MM.1S (cell line): ENCODE results near the gene AFAP1.

Experiments used
- DNase-seq: peaks from one replicate; pipeline ENCODE4 v3.0.0-alpha.2; 2015
- H2AFZ ChIP-seq: fragments of 300-600 bp; sonication (generic); 2 replicates; pipeline ENCODE4 v1.6.0; 2016; ENCODE audit warnings: antibody characterized with exemption, low read length
- H3F3A ChIP-seq: fragments of 300-600 bp; sonication (generic); 2 replicates; pipeline ENCODE4 v1.6.1; 2016; ENCODE audit warnings: mild to moderate bottlenecking, antibody characterized with exemption, low read length, moderate library complexity, mixed read lengths; ENCODE audit not compliant: insufficient read depth
- H3K27ac ChIP-seq: fragments of 300-600 bp; sonication (generic); 2 replicates; pipeline ENCODE4 v1.5.1; 2016; ENCODE audit warnings: mild to moderate bottlenecking, low read length
- H3K27me3 ChIP-seq: fragments of 300-600 bp; sonication (generic); replicated peaks from 2 replicates; pipeline ENCODE4 v1.6.0; 2016; ENCODE audit warnings: low read length; ENCODE audit not compliant: insufficient read depth
- H3K36me3 ChIP-seq: fragments of 300-600 bp; sonication (generic); replicated peaks from 2 replicates; pipeline ENCODE4 v1.6.1; 2016; ENCODE audit warnings: mild to moderate bottlenecking, low read length, mixed read lengths; ENCODE audit not compliant: insufficient read depth
- H3K4me1 ChIP-seq: fragments of 300-600 bp; sonication (generic); 2 replicates; pipeline ENCODE4 v1.6.1; 2016; ENCODE audit warnings: low read length, mixed read lengths
- H3K4me2 ChIP-seq: fragments of 300-600 bp; sonication (generic); 2 replicates; pipeline ENCODE4 v1.6.0; 2016; ENCODE audit warnings: low read depth, low read length
- H3K4me3 ChIP-seq: fragments of 300-600 bp; sonication (generic); 2 replicates; pipeline ENCODE4 v1.5.1; 2016; ENCODE audit warnings: low read length, mixed read lengths
- H3K79me2 ChIP-seq: fragments of 300-600 bp; sonication (generic); 2 replicates; pipeline ENCODE4 v1.6.1; 2016; ENCODE audit warnings: mixed run types, low read length, mixed read lengths
- H3K9ac ChIP-seq: fragments of 300-600 bp; sonication (generic); 2 replicates; pipeline ENCODE4 v1.6.1; 2016; ENCODE audit warnings: low read length, mixed read lengths
- H3K9me2 ChIP-seq: fragments of 300-600 bp; sonication (generic); replicated peaks from 2 replicates; pipeline ENCODE4 v1.6.1; 2016; ENCODE audit warnings: mild to moderate bottlenecking, low read length, mixed read lengths; ENCODE audit not compliant: insufficient read depth
- H3K9me3 ChIP-seq: fragments of 300-600 bp; sonication (generic); replicated peaks from 2 replicates; pipeline ENCODE4 v1.6.1; 2016; ENCODE audit warnings: mild to moderate bottlenecking, low read length, mixed read lengths; ENCODE audit not compliant: insufficient read depth
- H4K20me1 ChIP-seq: fragments of 300-600 bp; sonication (generic); 2 replicates; pipeline ENCODE4 v1.6.1; 2016; ENCODE audit warnings: mild to moderate bottlenecking, low read length, moderate library complexity, mixed read lengths; ENCODE audit not compliant: insufficient read depth
- EZH2 ChIP-seq: fragments of 300-600 bp; sonication (generic); optimal IDR thresholded peaks from 2 replicates; pipeline ENCODE3; 2017; ENCODE audit warnings: low read depth, mild to moderate bottlenecking, antibody characterized with exemption, low read length, mixed read lengths
- EZH2phosphoT487 ChIP-seq: fragments of 300-600 bp; sonication (generic); IDR thresholded peaks from 2 replicates; pipeline ENCODE4 v1.6.1; 2018; ENCODE audit warnings: antibody characterized with exemption, low read length
- TF ChIP-seq, protein P1 (sequence below): fragments of 300-600 bp; sonication (generic); IDR thresholded peaks from 2 replicates; pipeline ENCODE4 v1.5.1; 2016; ENCODE audit warnings: antibody characterized with exemption, low read length, mixed read lengths

Gene AFAP1

DNA sequence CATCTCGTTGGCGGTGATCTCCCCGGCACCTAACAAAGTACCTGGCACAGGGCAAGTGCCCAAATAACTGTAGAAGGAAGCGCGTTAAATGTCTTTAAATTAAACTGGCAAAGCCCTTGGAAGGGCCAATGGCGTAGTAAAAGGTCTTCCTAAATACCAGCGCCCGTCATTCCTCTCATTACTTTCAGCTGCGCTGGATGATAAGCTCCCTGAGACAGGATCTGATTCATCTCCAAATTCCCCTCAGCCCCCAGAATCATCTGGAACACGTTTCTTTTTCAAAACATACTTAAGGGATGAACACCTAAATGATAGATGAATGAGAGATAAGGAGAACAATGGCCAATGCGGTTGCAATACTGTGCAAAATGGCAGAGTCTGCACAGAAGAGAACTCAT, 95.1 kb downstream of the AFAP1 start:
- TF ChIP-seq, protein P1, sequence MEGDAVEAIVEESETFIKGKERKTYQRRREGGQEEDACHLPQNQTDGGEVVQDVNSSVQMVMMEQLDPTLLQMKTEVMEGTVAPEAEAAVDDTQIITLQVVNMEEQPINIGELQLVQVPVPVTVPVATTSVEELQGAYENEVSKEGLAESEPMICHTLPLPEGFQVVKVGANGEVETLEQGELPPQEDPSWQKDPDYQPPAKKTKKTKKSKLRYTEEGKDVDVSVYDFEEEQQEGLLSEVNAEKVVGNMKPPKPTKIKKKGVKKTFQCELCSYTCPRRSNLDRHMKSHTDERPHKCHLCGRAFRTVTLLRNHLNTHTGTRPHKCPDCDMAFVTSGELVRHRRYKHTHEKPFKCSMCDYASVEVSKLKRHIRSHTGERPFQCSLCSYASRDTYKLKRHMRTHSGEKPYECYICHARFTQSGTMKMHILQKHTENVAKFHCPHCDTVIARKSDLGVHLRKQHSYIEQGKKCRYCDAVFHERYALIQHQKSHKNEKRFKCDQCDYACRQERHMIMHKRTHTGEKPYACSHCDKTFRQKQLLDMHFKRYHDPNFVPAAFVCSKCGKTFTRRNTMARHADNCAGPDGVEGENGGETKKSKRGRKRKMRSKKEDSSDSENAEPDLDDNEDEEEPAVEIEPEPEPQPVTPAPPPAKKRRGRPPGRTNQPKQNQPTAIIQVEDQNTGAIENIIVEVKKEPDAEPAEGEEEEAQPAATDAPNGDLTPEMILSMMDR, result no peak
- TF ChIP-seq EZH2 (no peak), EZH2phosphoT487 (no peak)
- Histone ChIP-seq H3K4me1 (no peaks in the 10 kb centered on the region), H2AFZ (no peak overlapping the region), H3K9me3 (no peaks in the 10 kb centered on the region), H3K79me2 (no peaks in the 10 kb centered on the region), H3K4me3 (no peak overlapping the region), H3K4me2 (no peak overlapping the region), H3K9ac (no peak overlapping the region), H3F3A (no peaks in the 10 kb centered on the region), H3K9me2 (no peaks in the 10 kb centered on the region), H4K20me1 (no peaks in the 10 kb centered on the region), H3K27ac (no peak overlapping the region), H3K36me3 (no peaks in the 10 kb centered on the region), H3K27me3 (peaks cover 85% of the 10 kb centered on the region)
- DNase-seq, result no peak

DNA sequence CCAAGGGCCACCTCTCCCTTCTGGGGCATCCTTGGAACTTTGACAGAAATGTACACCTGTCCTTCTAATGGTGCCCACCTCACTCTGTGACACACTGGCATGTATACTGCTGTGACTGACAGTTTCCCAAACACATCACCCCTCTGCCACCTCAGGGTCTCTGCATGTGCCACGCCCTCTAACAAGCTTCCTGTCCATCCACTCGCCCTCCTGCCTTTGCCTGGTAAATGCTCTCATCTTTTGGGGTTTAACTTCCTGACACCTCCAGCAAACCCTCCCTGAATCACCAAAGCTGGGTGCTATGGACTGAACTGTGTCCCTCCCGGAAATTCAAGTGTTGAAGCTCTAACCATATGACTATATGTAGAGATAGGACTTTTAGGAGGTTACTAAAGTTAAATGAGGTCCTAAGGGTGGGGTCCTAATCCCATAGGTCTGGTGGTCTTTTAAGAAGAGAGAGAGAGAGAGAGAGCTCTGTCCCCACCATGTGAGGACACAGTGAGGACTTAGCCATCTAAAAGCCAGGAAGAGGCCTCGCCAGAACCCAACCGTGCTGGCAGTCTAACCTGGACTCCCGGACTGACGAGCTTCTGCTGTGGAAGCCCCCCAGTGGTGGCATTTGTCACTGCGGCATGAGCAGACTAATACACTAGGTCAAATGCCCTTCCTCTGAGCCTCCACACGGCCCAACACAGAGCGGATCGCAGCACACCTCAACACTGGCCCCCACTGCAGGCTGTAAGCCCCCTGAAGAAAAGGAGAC, 95.6 kb downstream of the AFAP1 start:
- Histone ChIP-seq H3K36me3 (no peaks in the 10 kb centered on the region), H3K79me2 (no peaks in the 10 kb centered on the region), H3K9ac (no peak overlapping the region), H2AFZ (no peak overlapping the region), H3F3A (no peaks in the 10 kb centered on the region), H3K9me2 (no peaks in the 10 kb centered on the region), H3K27ac (no peak overlapping the region), H3K4me2 (no peak overlapping the region), H3K4me1 (no peaks in the 10 kb centered on the region), H3K9me3 (no peaks in the 10 kb centered on the region), H4K20me1 (no peaks in the 10 kb centered on the region), H3K27me3 (peaks cover 84% of the 10 kb centered on the region), H3K4me3 (no peak overlapping the region)
- TF ChIP-seq, protein P1, result peak; percentile 61
- TF ChIP-seq EZH2phosphoT487, result no peak
- peak; percentile 44 for DNase-seq

DNA sequence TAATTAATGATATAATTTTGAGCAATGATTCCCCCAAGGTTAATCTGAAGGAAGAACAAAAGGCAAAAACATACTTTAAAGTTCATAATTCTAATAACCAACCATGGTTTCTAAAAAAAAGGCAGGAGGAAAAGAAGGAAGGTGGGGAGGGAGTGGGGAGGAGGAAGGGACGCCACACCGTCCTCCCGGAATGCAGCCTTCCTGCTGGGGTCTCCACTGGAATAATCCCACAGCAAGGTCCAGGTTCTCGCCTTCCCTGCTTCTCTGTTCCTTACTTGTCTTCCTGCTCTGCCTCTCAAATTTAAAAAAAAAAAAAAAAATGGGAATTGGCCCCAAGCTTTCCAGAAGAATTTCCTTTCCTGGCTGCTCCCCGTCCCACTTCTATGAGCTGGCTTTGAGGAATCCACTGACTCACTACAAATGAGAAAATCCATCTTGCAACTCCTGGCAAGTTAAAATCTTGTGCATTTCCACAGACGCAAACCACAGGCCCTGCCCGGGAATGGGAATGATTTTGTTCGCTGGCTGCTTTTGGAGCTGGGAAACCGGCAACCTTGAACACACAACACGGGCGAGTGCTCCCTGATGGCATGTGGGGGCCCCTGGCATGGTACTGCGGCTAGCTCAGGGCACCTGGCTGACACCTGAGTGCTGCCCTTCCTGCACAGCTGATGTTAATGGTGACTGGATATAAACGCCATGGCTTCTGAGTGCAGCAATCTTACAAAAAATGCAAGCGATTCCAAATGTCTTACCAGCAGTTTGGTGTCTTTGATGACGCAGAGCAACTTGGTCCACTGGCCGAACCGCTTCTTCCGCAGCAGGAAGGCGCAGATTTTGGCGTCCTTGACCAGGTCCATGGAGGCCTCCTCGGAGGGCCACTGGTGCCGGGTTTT, 97.0 kb downstream of the AFAP1 start:
- no peaks in the 10 kb centered on the region for H3F3A ChIP-seq
- no peaks in the 10 kb centered on the region for H3K79me2 ChIP-seq
- DNase-seq, result no peak
- no peak overlapping the region for H3K4me3 ChIP-seq
- no peak overlapping the region for H3K4me2 ChIP-seq
- no peaks in the 10 kb centered on the region for H3K36me3 ChIP-seq
- H3K27me3 ChIP-seq, result peaks cover 90% of the 10 kb centered on the region
- no peak overlapping the region for H3K9ac ChIP-seq
- no peak overlapping the region for H3K27ac ChIP-seq
- TF ChIP-seq, protein P1, result no peak
- TF ChIP-seq EZH2phosphoT487, result no peak
- TF ChIP-seq EZH2, result no peak
- no peaks in the 10 kb centered on the region for H3K4me1 ChIP-seq
- H4K20me1 ChIP-seq, result no peaks in the 10 kb centered on the region
- H3K9me2 ChIP-seq, result no peaks in the 10 kb centered on the region
- H2AFZ ChIP-seq, result no peak overlapping the region
- H3K9me3 ChIP-seq, result no peaks in the 10 kb centered on the region
